Suppressor macrophage treated with lipopolysaccharide for 4 hours (primary cell): ENCODE data around the gene MED27.
A peak's percentile ranks its signal among the peaks of the same experiment; 100 is the strongest.

ENCODE experiments used
- DNase-seq: peaks from one replicate; pipeline ENCODE4 v3.0.0-alpha.2; 2020

MED27 gene, protein sequence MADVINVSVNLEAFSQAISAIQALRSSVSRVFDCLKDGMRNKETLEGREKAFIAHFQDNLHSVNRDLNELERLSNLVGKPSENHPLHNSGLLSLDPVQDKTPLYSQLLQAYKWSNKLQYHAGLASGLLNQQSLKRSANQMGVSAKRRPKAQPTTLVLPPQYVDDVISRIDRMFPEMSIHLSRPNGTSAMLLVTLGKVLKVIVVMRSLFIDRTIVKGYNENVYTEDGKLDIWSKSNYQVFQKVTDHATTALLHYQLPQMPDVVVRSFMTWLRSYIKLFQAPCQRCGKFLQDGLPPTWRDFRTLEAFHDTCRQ

DNA sequence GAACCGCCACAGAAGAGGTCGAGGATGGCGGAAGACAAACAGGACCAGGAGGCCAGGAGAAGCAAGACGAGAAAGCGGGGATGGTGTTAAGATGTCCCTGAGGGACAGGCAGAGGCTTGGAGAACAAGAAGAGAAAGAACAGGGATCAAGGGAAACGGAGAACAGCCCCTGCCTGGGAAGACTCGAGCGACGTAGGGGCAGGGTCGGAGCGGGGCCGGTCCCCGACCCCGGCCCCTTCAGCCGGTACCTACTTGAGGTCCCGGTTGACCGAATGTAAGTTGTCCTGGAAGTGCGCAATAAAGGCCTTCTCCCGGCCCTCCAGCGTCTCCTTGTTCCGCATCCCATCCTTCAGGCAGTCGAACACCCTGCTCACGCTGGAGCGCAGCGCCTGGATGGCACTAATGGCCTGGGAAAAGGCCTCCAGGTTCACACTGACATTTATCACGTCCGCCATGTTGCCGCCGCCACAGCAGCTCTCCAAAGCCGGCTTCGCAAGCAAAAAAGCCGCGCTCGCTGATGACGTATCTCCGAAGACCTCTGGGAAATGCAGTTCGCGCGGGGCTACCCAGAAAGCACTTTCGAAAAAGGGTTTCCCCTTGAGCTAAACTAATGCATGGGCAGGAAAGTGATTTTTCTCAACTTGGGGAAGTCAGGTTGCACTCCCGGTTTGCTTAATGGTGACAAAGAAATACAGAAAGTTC is at the start of gene MED27:
Gene MED27 (minus strand): TSS at position 477 of the 701 bp plus-strand sequence. CDS start 23 bp downstream, at position 454.
- peak; percentile 98 for DNase-seq

DNA sequence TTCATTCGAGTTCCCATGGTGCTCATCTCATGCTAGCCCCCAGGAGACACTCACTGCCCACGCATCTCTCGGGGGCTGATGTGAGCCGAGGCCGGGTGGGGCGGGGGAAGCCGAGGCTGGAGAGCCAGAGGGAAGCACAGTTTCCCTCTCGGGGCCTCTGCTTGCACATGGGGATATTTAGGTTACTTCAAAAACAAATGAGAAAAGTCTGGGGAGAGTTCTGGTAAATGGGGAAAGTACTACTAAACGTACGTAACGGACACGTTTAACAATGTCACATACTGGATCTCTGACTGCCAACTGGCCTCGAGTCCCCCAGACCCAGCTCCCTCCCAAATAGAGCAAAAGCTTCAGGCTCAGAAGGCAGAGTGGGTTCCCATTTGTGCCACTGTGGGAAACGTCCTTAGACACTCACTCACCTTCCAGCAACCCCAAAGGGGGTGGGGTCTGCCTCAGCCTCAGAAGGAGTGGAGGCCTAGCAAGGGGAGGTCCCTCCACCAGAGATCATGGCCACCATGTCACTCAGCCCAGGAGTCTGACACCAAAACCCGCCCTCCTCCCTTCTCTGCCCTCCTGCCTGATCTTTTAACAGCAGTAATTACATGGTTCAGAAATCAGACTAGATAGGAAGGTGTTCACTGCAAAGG is 48.3 kb upstream of the MED27 start:
- no peak for DNase-seq

GRCh38 chr9:132126680-132127236 is 47.1 kb upstream of the MED27 start:
- no peak for DNase-seq

DNA sequence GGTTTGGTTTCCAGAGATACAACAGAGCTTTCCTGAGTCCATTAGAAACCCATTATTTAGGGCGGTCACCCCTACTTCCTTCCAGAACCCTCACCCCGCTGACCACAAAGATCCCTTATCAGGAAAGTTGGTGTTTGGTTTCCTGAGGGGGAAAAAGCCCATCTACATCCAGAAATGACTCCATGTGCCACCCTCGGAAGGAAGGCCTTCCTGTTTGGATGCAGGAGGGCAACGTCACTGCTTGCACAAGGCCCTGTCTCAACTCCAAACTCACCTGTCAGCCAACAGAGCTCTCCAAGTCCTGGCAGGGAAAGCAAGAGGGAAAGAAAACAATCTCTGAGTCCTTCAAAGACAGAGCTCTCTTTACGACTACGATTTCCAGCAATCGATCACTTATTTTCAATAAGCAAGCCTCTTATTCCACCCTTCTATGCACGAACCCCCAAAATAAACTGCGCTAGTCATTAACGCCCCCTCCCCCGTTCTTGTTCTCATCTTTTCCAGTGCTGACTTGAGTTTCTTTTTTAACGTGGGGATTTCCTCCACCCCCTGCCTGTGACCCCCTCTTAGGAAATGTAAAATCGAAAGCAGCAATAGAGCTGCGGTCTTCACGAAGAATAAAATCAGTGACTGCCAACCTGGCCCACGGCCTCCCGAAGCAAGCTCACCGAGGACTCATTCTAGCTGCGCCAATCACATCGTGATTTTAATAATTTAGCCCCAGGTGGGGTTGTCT is 46.4 kb upstream of the MED27 start:
- DNase-seq, result no peak

DNA sequence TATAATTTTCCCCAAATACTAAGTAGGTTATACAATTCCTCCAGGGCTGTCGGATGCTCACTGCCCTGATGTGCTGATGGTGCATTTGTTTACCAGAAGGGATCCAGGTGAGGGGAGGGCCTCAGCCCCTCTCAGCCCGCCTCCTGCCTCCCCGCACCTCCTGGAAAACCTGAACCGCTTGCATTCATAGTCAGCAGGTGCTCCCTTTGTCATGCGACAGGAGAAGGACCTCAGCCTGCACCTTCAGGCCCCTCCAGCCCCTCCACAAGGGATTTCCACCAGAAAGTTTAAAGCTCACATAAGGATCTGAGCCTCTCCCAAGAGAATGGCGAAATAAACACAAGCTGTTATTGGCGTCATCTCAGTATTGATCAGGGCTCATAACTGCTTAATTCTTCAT is 45.7 kb upstream of the MED27 start:
- no peak for DNase-seq

DNA sequence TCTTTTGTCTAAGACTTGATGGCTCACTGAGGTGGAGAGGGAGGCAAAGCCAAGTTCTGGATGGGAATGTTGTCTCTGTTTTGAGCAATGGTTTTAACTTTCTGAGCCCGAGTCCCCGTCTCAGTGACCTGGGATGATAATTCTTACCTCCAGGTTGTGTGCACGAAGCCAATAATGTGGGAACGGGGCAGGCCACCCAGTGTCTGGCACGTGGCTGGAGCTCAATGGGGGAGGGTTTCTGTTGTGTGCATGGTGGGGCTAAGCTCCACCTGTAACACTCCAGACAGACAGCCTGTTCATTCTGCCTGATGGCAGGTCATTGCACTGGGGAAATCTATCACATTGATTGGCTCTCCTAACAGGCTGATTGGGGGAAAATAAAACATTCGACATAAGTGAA is 45.1 kb upstream of the MED27 start:
- DNase-seq, result no peak

DNA sequence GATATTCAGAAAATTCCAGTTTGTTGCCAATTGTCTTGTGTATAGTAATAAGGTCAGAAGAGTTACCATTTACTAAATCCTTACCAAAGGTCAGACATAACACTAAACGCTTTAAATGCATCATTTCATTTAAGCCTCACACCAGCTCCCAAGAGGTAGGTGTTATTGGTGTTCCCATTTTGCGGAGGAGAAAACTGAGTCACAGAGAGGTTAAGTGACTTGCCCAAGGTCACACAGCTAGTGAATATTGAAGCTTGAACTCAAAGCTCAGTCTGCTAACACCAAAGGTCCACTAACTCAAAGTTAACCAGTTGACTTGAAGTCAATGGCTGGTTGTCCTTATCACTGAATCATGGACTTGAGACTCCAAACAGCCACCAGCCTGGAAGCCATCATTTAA is 41.4 kb upstream of the MED27 start:
- DNase-seq, result no peak

DNA sequence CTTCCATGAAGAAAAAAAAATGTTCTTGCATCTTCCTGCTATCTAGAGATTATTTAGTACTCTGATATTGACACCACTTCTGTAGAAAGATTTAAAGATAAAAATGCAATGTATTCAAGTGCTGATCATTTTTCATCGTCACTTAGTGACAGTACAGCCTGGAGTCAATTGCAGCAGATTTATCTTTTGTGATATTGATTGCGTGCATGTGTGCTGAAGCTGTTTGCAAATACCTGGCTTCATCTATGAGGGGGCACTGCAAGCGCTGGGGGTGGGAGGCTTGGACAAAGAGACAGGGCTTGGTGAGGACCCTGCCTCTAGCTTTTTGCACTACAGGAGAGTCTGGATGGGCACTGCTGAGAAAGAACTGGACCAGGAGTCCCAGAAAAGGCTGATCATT is 38.0 kb upstream of the MED27 start:
- no peak for DNase-seq

- DNase-seq, result no peak
Observed at GRCh38 chr9:132116583-132116982, 36.9 kb upstream of the MED27 start.

GRCh38 chr9:132114102-132114707 is 34.5 kb upstream of the MED27 start:
- peak; percentile 27 for DNase-seq

DNA sequence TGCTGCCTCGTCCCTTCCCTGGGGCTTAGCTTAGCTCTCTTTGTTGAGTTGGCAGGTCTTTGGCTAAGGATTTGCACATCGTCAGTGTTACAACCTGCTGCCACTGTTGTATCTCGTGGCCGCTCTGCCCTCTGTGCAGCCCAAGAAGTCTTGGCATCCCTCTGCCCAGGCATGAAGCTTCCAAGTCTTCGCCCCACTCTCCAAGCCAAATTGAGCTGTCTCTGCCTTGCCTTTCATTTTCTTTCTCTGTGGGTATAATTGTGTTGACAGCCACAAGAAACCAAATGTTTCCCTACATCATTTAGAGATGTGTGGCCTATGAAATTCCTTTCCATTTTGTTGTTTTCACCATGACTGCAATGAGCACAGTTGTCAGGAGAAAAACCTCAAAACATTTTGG is 29.6 kb upstream of the MED27 start:
- no peak for DNase-seq

- no peak for DNase-seq
Observed at GRCh38 chr9:132108728-132109127, 29.1 kb upstream of the MED27 start.

DNA sequence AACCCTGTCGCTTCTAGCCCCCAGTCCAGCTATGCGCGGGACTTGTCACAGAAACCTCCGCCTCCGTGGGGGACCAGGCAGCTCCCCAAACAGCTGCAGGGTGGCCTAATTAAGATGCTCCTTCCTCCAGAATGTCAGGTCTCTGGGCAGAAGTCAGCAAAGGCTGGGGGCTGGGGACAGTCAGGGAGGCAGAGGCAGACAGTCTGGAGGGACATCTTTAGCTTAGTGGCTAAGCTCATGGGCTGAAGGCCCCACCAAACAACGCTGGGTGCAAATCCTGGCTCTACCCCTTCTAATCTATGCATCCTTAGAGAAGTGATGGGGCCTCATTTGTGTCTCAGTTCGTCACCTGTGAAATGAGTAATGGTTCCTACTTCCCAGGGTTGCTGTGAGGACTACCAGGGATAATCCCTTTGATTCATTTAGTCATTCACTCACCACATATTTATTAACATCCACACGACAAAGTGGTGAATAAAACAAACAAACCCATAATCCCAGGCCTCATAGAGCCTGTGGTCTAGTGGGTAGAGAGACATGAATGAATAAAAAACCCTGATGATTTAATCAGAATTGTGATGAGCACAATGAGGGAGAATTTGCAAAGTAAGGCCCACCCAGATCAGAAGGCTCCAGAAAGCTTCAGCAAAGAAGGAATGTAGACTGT is 20.2 kb upstream of the MED27 start:
- DNase-seq, result no peak

GRCh38 chr9:132099167-132099566 is 19.5 kb upstream of the MED27 start:
- DNase-seq, result no peak

DNA sequence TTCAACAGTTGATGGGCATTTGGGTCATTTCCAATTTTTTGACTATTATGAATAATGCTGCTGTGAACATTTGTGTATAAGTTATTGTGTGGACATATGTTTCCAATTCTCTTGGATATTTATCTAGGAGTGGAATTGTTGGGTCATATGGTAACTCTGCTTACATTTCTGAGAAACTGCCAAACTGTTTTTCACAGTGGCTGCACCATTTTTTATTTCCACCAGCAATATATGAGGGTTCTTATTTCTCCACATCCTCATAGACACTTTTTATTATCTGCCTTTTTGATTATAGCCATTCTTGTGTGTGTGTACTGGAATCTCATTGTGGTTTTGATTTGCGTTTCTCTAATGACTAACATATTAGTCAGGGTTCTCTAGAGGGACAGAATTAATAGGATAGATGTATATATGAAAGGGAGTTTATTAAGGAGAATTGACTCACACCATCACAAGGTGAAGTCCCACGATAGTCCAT is 14.7 kb upstream of the MED27 start:
- no peak for DNase-seq

GRCh38 chr9:132090771-132091170 is 11.1 kb upstream of the MED27 start:
- no peak for DNase-seq

DNA sequence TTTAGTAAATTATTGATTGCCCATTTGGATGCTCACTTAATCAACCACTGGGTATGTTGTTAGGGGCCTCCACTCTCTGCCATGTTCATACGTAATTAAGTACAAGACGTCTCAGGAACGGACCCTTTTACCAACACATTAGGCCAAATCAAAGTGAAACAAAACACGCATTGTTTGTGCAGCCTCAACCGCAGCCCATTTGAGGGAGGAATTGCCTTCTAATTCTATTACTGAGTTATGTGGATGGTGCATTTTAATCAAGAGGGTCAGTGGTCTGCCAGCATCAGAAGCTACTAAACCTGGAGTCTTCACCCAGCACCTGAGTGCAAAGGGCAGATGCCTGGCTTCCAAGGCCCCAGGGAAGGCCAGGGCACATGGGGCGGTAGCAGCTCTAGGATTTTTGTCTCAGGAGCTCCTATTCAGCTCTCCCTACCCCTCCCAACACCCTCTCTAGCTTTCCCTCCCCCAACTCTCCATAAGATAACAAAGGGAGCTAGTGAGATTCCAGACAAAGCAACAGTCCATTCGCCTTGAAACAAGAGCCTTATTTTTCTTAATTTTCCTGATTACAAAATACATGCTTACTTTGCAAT is 7.9 kb upstream of the MED27 start:
- DNase-seq, result no peak

- no peak for DNase-seq
Observed at GRCh38 chr9:132082188-132082587, 2.5 kb upstream of the MED27 start.

DNA sequence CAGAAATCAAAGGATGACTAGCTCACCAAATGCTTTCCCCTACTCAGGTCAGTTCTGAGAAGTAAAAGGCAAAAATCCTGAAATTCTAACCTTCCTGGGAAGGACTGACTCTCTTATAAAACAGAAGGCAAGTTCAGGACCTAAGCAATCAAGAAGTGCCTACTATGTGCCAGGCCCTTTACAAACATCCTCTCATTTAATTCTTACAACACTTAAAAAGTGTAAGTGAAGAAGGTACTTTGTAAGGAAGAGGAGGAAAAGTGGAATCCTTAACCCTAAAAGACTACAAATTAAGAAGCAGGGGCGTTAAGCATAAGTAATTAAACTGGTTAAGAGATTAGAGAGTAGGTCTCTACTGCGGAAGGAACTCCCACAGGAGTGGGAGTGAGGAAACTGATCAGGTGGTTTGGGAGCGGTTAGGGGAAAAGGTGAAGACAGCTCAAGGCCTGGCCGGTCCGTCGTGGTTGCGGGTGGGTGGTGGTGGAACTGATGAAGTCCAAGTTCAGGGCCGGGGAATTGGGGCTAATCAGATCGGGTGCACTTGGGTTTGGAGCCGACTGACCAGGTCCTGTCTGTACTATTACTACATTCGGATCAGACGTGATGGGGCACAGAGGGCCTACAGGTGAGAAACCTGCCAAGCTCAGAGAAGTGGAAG is 839 bp downstream of the MED27 start:
- peak; percentile 16 for DNase-seq

GRCh38 chr9:132077881-132078698 is 1.6 kb downstream of the MED27 start:
- DNase-seq, result peak; percentile 26
